ENCODE results near the gene NTMT1. TPM values are rescaled to one million over a fixed set of nuclear protein-coding genes. Genes with fewer than 3 reads are reported as not detected.
A peak's percentile ranks its signal among the peaks of the same experiment; 100 is the strongest.

Gene NTMT1
- total RNA-seq, 1 donor from 2014 or later: 30.7 TPM

DNA sequence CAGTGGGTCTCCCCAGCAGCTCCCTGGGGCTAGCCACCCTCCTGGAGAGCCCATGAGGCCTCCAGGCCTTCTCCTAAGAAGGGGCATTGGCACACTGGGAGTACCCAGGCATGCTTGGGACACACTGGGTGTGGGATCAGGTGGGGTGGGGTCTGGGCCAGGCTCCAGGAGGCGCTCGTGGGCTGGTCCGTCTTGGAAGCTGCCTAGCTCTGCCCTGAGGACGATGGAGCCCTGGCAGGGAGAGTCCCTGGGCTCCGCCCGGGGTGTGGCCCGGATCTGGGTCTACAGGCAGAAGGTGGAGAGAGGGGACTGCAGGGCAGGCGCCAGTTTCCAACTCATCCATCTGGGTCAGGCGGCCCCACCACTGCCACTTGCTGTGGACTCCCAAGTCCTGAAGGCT lies 41.9 kb downstream of the NTMT1 start:
- TF ChIP-seq, protein P1, sequence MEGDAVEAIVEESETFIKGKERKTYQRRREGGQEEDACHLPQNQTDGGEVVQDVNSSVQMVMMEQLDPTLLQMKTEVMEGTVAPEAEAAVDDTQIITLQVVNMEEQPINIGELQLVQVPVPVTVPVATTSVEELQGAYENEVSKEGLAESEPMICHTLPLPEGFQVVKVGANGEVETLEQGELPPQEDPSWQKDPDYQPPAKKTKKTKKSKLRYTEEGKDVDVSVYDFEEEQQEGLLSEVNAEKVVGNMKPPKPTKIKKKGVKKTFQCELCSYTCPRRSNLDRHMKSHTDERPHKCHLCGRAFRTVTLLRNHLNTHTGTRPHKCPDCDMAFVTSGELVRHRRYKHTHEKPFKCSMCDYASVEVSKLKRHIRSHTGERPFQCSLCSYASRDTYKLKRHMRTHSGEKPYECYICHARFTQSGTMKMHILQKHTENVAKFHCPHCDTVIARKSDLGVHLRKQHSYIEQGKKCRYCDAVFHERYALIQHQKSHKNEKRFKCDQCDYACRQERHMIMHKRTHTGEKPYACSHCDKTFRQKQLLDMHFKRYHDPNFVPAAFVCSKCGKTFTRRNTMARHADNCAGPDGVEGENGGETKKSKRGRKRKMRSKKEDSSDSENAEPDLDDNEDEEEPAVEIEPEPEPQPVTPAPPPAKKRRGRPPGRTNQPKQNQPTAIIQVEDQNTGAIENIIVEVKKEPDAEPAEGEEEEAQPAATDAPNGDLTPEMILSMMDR (IDR thresholded peaks at IDR 0.05; ENCODE audit: unreplicated experiment): no peak
- no peaks in the 10 kb centered on the region for H3K9me3 Mint-ChIP-seq
- H3K4me1 Mint-ChIP-seq: peaks cover 6% of the 10 kb centered on the region
- H3K4me3 Mint-ChIP-seq: peak overlapping the region; percentile 30
- no peak overlapping the region for H3K27ac Mint-ChIP-seq
- no peak for DNase-seq (ENCODE audit: low spot score in 2 of 2, unreplicated experiment in 2 of 2)
- H3K27me3 Mint-ChIP-seq (ENCODE audit: low read depth): peaks cover 62% of the 10 kb centered on the region
- H3K36me3 Mint-ChIP-seq: no peaks in the 10 kb centered on the region

DNA sequence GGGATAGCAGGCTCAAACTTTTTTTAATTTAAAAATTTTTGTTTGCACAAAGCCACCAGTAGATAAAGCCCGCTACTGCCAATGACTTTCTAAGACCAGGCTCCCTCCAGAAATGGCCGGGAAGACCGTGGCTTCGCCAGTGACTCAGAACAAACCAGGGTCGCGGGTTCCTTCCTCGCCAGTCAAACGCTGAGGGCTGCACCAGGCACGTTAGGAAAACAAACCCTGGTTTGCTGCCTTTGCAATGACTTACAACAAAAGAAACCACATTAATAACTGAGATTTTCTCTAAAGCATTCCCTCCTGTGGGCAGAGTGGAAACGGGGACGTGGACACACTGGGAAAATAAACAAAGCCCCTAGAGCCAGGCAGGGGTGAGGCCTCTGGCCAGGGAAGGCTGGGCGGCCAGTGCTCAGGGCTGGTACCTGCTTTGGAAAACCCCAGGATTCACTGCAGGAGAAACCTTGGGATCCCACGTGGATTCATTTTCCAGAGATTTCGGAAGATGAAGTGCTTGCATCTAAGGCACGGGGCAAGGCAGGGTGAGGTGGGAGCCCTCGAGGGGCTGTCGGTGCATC lies 43.3 kb downstream of the NTMT1 start:
- TF ChIP-seq, protein P1 (IDR thresholded peaks at IDR 0.05; ENCODE audit: unreplicated experiment): no peak
- no peak for DNase-seq (ENCODE audit: low spot score in 2 of 2, unreplicated experiment in 2 of 2)
- Mint-ChIP-seq H3K4me3 (no peak overlapping the region), H3K27me3 (ENCODE audit: low read depth) (peaks cover 57% of the 10 kb centered on the region), H3K27ac (no peak overlapping the region), H3K9me3 (no peaks in the 10 kb centered on the region), H3K36me3 (no peaks in the 10 kb centered on the region), H3K4me1 (peaks cover 9% of the 10 kb centered on the region)

DNA sequence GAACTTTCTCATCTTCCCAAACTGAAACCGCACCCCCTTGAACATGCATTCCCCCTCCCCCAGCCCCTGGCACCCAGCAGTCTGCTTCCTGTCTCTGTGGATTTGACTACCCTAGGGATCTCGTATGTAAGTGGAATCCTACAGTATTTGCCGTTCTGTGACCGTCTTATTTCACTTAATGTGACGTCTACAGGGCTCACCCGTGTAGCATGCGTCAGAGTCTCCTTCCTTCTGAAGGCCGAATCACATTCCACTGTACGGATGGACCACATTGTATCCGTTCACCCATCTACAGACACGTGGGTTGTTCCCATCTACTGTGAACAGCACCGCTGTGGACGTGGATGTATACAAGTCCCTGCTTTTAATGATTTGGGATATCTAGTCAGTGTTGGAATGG lies 44.0 kb downstream of the NTMT1 start:
- H3K27me3 Mint-ChIP-seq (ENCODE audit: low read depth): peaks cover 50% of the 10 kb centered on the region
- H3K9me3 Mint-ChIP-seq: no peaks in the 10 kb centered on the region
- H3K27ac Mint-ChIP-seq: no peak overlapping the region
- H3K4me3 Mint-ChIP-seq: no peak overlapping the region
- TF ChIP-seq, protein P1 (IDR thresholded peaks at IDR 0.05; ENCODE audit: unreplicated experiment): no peak
- DNase-seq (ENCODE audit: low spot score in 2 of 2, unreplicated experiment in 2 of 2): no peak
- peaks cover 6% of the 10 kb centered on the region for H3K4me1 Mint-ChIP-seq
- H3K36me3 Mint-ChIP-seq: no peaks in the 10 kb centered on the region

DNA sequence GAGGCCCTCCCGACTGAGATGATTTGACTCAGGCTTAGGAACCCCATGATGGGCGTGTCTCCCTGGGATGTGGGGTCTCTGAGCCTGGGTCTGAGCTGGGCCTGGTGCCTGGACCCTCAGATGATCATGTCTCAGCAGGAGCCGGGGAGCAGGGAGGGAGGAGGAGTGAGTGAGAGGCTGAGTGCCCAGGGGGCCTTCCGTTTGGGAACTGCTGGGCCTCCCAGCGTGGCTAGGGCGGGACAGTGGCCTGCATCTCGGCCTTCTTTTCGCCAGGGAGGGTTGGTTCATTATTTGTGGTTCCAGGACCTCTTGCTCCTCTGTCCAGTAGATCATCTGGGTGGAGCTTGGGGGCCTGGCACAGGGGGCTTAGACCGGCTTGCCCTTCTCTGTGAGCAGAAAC lies 45.1 kb downstream of the NTMT1 start:
- Mint-ChIP-seq H3K27ac (no peak overlapping the region), H3K27me3 (ENCODE audit: low read depth) (peaks cover 46% of the 10 kb centered on the region), H3K9me3 (no peaks in the 10 kb centered on the region), H3K36me3 (no peaks in the 10 kb centered on the region), H3K4me3 (no peak overlapping the region), H3K4me1 (peaks cover 5% of the 10 kb centered on the region)
- TF ChIP-seq, protein P1 (IDR thresholded peaks at IDR 0.05; ENCODE audit: unreplicated experiment): no peak
- no peak for DNase-seq (ENCODE audit: low spot score in 2 of 2, unreplicated experiment in 2 of 2)

DNA sequence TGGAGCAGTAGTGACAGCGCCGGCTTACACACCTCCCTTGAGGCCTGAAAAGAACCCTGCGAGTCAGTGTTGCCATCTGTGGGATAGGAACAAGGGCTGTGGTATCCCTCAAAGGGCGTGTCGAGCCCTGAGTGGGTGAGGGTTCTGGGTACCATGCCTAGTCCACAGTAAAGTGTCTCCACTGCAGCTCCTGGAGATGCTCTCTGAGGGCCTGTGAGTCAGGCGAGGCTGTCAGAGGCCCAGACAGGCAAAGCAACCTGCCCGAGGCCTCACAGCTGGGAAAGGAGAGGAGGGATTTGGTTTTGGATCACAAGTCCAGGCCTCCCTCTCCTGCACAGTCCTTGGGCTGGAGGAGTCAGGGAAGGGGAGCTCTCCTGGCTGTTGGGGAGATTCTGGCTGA lies 45.6 kb downstream of the NTMT1 start:
- Mint-ChIP-seq H3K27ac (no peak overlapping the region), H3K36me3 (no peaks in the 10 kb centered on the region), H3K4me1 (peaks cover 6% of the 10 kb centered on the region), H3K27me3 (ENCODE audit: low read depth) (peaks cover 45% of the 10 kb centered on the region), H3K4me3 (no peak overlapping the region), H3K9me3 (no peaks in the 10 kb centered on the region)
- TF ChIP-seq, protein P1 (IDR thresholded peaks at IDR 0.05; ENCODE audit: unreplicated experiment): no peak
- no peak for DNase-seq (ENCODE audit: low spot score in 2 of 2, unreplicated experiment in 2 of 2)

DNA sequence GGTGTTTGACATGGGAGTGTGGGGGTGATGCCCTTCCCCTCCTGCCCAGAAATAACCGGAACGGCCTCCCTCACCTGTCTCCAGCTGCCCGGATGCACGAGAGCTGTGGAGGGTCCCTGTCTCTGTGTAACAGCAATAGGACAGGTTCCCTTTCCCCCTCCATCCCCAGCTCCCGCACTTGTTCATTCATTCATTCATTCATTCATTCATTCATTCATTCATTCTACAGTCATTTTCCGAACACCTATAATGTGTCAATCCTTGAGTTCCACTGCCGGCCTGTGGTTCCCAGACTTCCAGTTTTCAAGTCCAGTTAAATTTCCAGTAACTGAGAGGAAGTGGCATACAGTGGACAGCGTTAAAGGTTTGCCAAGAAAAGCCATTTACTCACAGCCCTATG lies 46.7 kb downstream of the NTMT1 start:
- TF ChIP-seq, protein P1 (IDR thresholded peaks at IDR 0.05; ENCODE audit: unreplicated experiment): no peak
- Mint-ChIP-seq H3K9me3 (no peaks in the 10 kb centered on the region), H3K27ac (no peak overlapping the region), H3K4me1 (peaks cover 13% of the 10 kb centered on the region), H3K36me3 (no peaks in the 10 kb centered on the region), H3K27me3 (ENCODE audit: low read depth) (peaks cover 42% of the 10 kb centered on the region), H3K4me3 (no peak overlapping the region)
- DNase-seq (ENCODE audit: low spot score in 2 of 2, unreplicated experiment in 2 of 2): no peak

All from mesothelial cell of epicardium (in vitro differentiated cells).